ENCODE data around the gene TMA7. TPM values are rescaled to one million over a fixed set of nuclear protein-coding genes. Genes with fewer than 3 reads are reported as not detected.
"Not testable (repeated sequence)": the region's sequence is repeated elsewhere in the genome, so short reads cannot be mapped to it uniquely, and the experiment has no call there.

TMA7 gene
- total RNA-seq, 2 donors from 2014 or later = 190 to 238 TPM

GRCh38 chr3:48459773-48460516 is 19.9 kb downstream of the TMA7 start:
- ATAC-seq (no peak), DNase-seq (no peak)
- intact Hi-C loops (cut with DNase I) = loop anchor here in 1 of 2 donors (5.0 kb wide), 1 partner anchor 87 kb away; no protein-coding TSS in a partner anchor

GRCh38 chr3:48460517-48460902 is 20.5 kb downstream of the TMA7 start:
- no peak for ATAC-seq
- intact Hi-C loops (cut with DNase I) = loop anchor here in 1 of 2 donors (5.0 kb wide), 1 partner anchor 87 kb away; no protein-coding TSS in a partner anchor
- no peak for DNase-seq

- ATAC-seq, DNase-seq: not testable (repeated sequence)
- intact Hi-C loops (cut with DNase I) = loop anchor here in 1 of 2 donors (5.0 kb wide), 1 partner anchor 86 kb away; no protein-coding TSS in a partner anchor
These were observed 21.7 kb downstream of the TMA7 start for GRCh38 chr3:48461767-48462166.

- intact Hi-C loops (cut with DNase I) = loop anchor here (2.0 to 5.0 kb wide), 2 partner anchors 84 to 85 kb away; no protein-coding TSS in a partner anchor
- no peak for DNase-seq
- ATAC-seq = no peak
These were observed 23.6 kb downstream of the TMA7 start for GRCh38 chr3:48463703-48464102.

- DNase-seq (no peak), ATAC-seq (no peak)
- intact Hi-C loops (cut with DNase I) = loop anchor here (2.0 to 5.0 kb wide), 3 partner anchors 38 to 84 kb away; partner anchors contain the start of gene SHISA5 (in 1 of the 2)
These were observed 24.7 kb downstream of the TMA7 start for GRCh38 chr3:48464713-48465221.

GRCh38 chr3:48465237-48465530 is 25.1 kb downstream of the TMA7 start:
- intact Hi-C loops (cut with DNase I) = loop anchor here in 1 of 2 donors (2.0 to 5.0 kb wide), 2 partner anchors 37 to 84 kb away; partner anchors contain the start of gene SHISA5
- no peak for DNase-seq
- ATAC-seq = no peak

GRCh38 chr3:48465531-48466378 is 25.7 kb downstream of the TMA7 start:
- intact Hi-C loops (cut with DNase I) = loop anchor here in 1 of 2 donors (2.0 to 5.0 kb wide), 2 partner anchors 37 to 83 kb away; partner anchors contain the start of gene SHISA5
- ATAC-seq = peak; percentile 93 to 95
- DNase-seq = peak; percentile 98

- DNase-seq (no peak), ATAC-seq (peak; percentile 2 to 9)
- intact Hi-C loops (cut with DNase I) = loop anchor here in 1 of 2 donors (5.0 kb wide), 1 partner anchor 36 kb away; the partner anchor contains the start of gene SHISA5
These were observed 26.5 kb downstream of the TMA7 start for GRCh38 chr3:48466386-48467109.

GRCh38 chr3:48467110-48467454 is 27.0 kb downstream of the TMA7 start:
- DNase-seq (no peak), ATAC-seq (no peak)
- intact Hi-C loops (cut with DNase I) = loop anchor here in 1 of 2 donors (5.0 kb wide), 1 partner anchor 35 kb away; the partner anchor contains the start of gene SHISA5

GRCh38 chr3:48467473-48468267 is 27.6 kb downstream of the TMA7 start:
- intact Hi-C loops (cut with DNase I) = loop anchor here in 1 of 2 donors (5.0 kb wide), 1 partner anchor 35 kb away; the partner anchor contains the start of gene SHISA5
- ATAC-seq = no peak
- no peak for DNase-seq

- DNase-seq (no peak), ATAC-seq (no peak)
- intact Hi-C loops (cut with DNase I) = loop anchor here in 1 of 2 donors (5.0 kb wide), 1 partner anchor 34 kb away; the partner anchor contains the start of gene SHISA5
These were observed 28.3 kb downstream of the TMA7 start for GRCh38 chr3:48468329-48468731.

GRCh38 chr3:48469046-48469915 is 29.2 kb downstream of the TMA7 start:
- DNase-seq (no peak), ATAC-seq (no peak)
- intact Hi-C loops (cut with DNase I) = loop anchor here in 1 of 2 donors (5.0 kb wide), 1 partner anchor 33 kb away; the partner anchor contains the start of gene SHISA5

GRCh38 chr3:48470286-48470685 is 30.2 kb downstream of the TMA7 start:
- intact Hi-C loops (cut with DNase I) = no loop called here
- no peak for DNase-seq
- ATAC-seq = no peak

- DNase-seq (no peak), ATAC-seq (peak in 1 of 2 donors; percentile 55)
- intact Hi-C loops (cut with DNase I) = no loop called here
These were observed 32.5 kb downstream of the TMA7 start for GRCh38 chr3:48472673-48472922.

GRCh38 chr3:48472923-48473616 is 33.0 kb downstream of the TMA7 start:
- DNase-seq (peak; percentile 95), ATAC-seq (peak; percentile 94)
- intact Hi-C loops (cut with DNase I) = no loop called here

GRCh38 chr3:48473617-48473952 is 33.5 kb downstream of the TMA7 start:
- ATAC-seq (no peak), DNase-seq (no peak)
- intact Hi-C loops (cut with DNase I) = no loop called here

- ATAC-seq; intact Hi-C loops (cut with DNase I); DNase-seq: not testable (repeated sequence)
These were observed 34.0 kb downstream of the TMA7 start for GRCh38 chr3:48474031-48474430.

Measured in left cardiac atrium (tissue), 4 donors.